ENCODE measurements around the gene PRPF19. TPM values are rescaled to one million over a fixed set of nuclear protein-coding genes. Genes with fewer than 3 reads are reported as not detected.

The PRPF19 gene
- total RNA-seq, 1 donor from 2014 or later: 61.9 TPM

DNA sequence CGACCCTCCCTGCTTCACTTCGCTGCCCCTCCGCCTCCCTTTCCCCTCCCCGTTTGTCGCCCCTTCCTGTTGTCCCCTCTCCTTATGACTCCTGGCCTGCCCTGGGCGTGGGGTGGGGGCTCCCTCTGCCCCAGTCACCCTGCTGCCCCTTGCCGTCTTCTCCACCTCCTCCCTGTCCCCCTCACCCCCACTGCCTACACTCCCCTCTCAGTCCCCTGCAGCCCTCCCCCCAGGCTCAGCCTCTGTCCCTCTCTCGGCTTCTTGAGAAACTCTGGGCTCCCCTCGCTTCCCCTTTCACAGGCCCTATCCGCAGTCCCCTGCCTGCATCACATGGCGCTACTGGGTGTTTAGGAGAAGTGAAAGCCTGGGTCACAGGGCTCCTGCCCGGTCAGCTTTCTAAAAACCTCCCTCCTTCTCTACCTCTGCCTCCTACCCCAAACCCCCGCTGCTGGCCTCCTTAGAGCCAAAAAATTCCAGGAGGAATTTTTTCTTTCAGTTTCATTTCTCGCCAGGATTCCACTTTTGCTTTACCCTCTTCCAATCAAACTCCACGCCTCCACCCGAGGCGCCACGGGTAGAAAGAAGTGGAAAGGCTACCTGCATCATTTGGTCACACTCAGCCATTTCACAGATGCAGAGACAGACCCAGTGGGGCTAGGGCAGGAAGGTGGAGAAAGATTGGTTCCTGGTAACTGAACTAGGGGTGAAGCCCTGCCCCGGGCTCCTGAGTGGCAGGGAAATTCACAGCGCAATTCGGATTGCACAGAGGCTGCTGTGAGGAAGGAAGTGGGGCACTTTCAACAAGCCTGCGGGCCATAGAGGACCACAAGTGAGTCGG, 45.7 kb upstream of the PRPF19 start, which contains the start of gene SLC15A3:
SLC15A3 (minus strand) TSS at position 273 of the 838 bp plus-strand sequence. CDS start 625 bp downstream, outside the sequence.
- peaks cover 15% of the 10 kb centered on the region for H3K27me3 ChIP-seq (ENCODE audit: insufficient read depth, low read length)
- Mint-ChIP-seq H3K4me3 (ENCODE audit: unreplicated experiment) (peak within 1 kb of the TSS; percentile 71), H3K27ac (ENCODE audit: unreplicated experiment) (peak within 1 kb of the TSS; percentile 94), H3K9me3 (ENCODE audit: unreplicated experiment) (peaks cover 1% of the 10 kb centered on the region), H3K27me3 (ENCODE audit: low read depth, unreplicated experiment) (peaks cover 35% of the 10 kb centered on the region), H3K4me1 (ENCODE audit: low read depth, unreplicated experiment) (peaks cover 15% of the 10 kb centered on the region), H3K36me3 (ENCODE audit: low read depth, unreplicated experiment) (peaks cover 4% of the 10 kb centered on the region)
- DNase-seq (ENCODE audit: low read depth): no peak
- no peak for FAIRE-seq
- H2AFZ ChIP-seq (ENCODE audit: low read depth, low read length): peak within 1 kb of the TSS; percentile 78
- H3K9ac ChIP-seq (ENCODE audit: low read length): peak within 1 kb of the TSS; percentile 35
- no peaks in the 10 kb centered on the region for H3K79me2 ChIP-seq (ENCODE audit: insufficient read depth, low read length)
- H3K4me3 ChIP-seq (ENCODE audit: insufficient read depth, low read depth, low read length): peak within 1 kb of the TSS; percentile 44
- no peaks in the 10 kb centered on the region for H4K20me1 ChIP-seq (ENCODE audit: insufficient read depth, low read length)
- TF ChIP-seq EZH2 (IDR thresholded peaks at IDR 0.05; ENCODE audit: insufficient read depth, low read length): no peak
- TF ChIP-seq, protein P1, sequence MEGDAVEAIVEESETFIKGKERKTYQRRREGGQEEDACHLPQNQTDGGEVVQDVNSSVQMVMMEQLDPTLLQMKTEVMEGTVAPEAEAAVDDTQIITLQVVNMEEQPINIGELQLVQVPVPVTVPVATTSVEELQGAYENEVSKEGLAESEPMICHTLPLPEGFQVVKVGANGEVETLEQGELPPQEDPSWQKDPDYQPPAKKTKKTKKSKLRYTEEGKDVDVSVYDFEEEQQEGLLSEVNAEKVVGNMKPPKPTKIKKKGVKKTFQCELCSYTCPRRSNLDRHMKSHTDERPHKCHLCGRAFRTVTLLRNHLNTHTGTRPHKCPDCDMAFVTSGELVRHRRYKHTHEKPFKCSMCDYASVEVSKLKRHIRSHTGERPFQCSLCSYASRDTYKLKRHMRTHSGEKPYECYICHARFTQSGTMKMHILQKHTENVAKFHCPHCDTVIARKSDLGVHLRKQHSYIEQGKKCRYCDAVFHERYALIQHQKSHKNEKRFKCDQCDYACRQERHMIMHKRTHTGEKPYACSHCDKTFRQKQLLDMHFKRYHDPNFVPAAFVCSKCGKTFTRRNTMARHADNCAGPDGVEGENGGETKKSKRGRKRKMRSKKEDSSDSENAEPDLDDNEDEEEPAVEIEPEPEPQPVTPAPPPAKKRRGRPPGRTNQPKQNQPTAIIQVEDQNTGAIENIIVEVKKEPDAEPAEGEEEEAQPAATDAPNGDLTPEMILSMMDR (IDR thresholded peaks at IDR 0.05; ENCODE audit: insufficient read depth, low read depth, low read length): no peak
- peaks cover 4% of the 10 kb centered on the region for H3K4me1 ChIP-seq (ENCODE audit: insufficient read depth, low read length)
- peak within 1 kb of the TSS; percentile 84 for H3K4me2 ChIP-seq (ENCODE audit: low read length)
- no peak within 1 kb of the TSS for H3K27ac ChIP-seq (ENCODE audit: low read depth, low read length)
- H3K36me3 ChIP-seq (ENCODE audit: insufficient read depth, low read length): no peaks in the 10 kb centered on the region
- H3K9me3 ChIP-seq (ENCODE audit: insufficient read depth, low read depth, low read length): no peaks in the 10 kb centered on the region

DNA sequence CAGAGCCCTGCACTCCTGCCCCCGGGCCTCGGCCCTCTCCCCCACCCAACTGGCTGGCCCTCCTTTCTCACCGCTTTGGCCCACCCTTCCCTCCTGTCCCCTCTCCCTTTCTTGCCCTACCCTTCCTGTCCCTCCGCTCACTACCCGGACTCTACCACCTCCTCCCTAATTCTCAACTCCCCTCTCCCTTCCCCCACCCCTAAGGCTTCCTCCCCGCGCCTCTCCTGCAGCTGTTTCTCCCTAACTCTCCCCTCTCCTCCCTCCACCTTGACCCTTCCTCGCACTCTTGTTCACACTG, 45.2 kb upstream of the PRPF19 start:
- Histone ChIP-seq H3K27me3 (ENCODE audit: insufficient read depth, low read length) (peaks cover 15% of the 10 kb centered on the region), H3K9ac (ENCODE audit: low read length) (peak overlapping the region; percentile 35), H3K79me2 (ENCODE audit: insufficient read depth, low read length) (no peaks in the 10 kb centered on the region), H3K4me1 (ENCODE audit: insufficient read depth, low read length) (peaks cover 4% of the 10 kb centered on the region), H3K4me2 (ENCODE audit: low read length) (peak overlapping the region; percentile 84), H4K20me1 (ENCODE audit: insufficient read depth, low read length) (no peaks in the 10 kb centered on the region), H2AFZ (ENCODE audit: low read depth, low read length) (peak overlapping the region; percentile 78), H3K27ac (ENCODE audit: low read depth, low read length) (no peak overlapping the region), H3K4me3 (ENCODE audit: insufficient read depth, low read depth, low read length) (peak overlapping the region; percentile 44), H3K9me3 (ENCODE audit: insufficient read depth, low read depth, low read length) (no peaks in the 10 kb centered on the region), H3K36me3 (ENCODE audit: insufficient read depth, low read length) (no peaks in the 10 kb centered on the region)
- FAIRE-seq: no peak
- no peak for DNase-seq (ENCODE audit: low read depth)
- TF ChIP-seq, protein P1 (IDR thresholded peaks at IDR 0.05; ENCODE audit: insufficient read depth, low read depth, low read length): no peak
- TF ChIP-seq EZH2 (IDR thresholded peaks at IDR 0.05; ENCODE audit: insufficient read depth, low read length): no peak
- peaks cover 15% of the 10 kb centered on the region for H3K4me1 Mint-ChIP-seq (ENCODE audit: low read depth, unreplicated experiment)
- peak overlapping the region; percentile 71 for H3K4me3 Mint-ChIP-seq (ENCODE audit: unreplicated experiment)
- peaks cover 30% of the 10 kb centered on the region for H3K27me3 Mint-ChIP-seq (ENCODE audit: low read depth, unreplicated experiment)
- peaks cover 4% of the 10 kb centered on the region for H3K36me3 Mint-ChIP-seq (ENCODE audit: low read depth, unreplicated experiment)
- H3K9me3 Mint-ChIP-seq (ENCODE audit: unreplicated experiment): peaks cover 1% of the 10 kb centered on the region
- peak overlapping the region; percentile 94 for H3K27ac Mint-ChIP-seq (ENCODE audit: unreplicated experiment)

Data from astrocyte (in vitro differentiated cells and primary cell).